Activated T-cell treated with anti-CD3 and anti-CD28 coated beads, Interleukin-2, amount 50 U/mL, for 72 hours (primary cell): ENCODE measurements around the gene ZMAT5. TPM values are rescaled to one million over a fixed set of nuclear protein-coding genes. Genes with fewer than 3 reads are reported as not detected.

Experiments
- ATAC-seq, 2 donors: fragments of 150-1000 bp; cut with Tn5 transposase; replicated peaks in 1 of 2; 2 replicates each; pipeline ENCODE4 v1.10.0; 2021; ENCODE audit warnings: moderate library complexity in 2 of 2, mild to moderate bottlenecking in 1 of 2
- DNase-seq, 2 donors: peaks; one replicate each; pipeline ENCODE4 v3.0.0; 2021 to 2022; ENCODE audit warnings: mixed read lengths in 1 of 2
- H3K27ac Mint-ChIP-seq: one replicate; pipeline ENCODE4 v1.8.0; 2022; ENCODE audit warnings: mild to moderate bottlenecking, moderate library complexity, mixed read lengths
- H3K27me3 Mint-ChIP-seq: one replicate; pipeline ENCODE4 v1.8.0; 2022; ENCODE audit warnings: low read depth, mixed read lengths
- H3K36me3 Mint-ChIP-seq, 2 donors: one replicate each; pipeline ENCODE4 v1.8.0; 2022; ENCODE audit warnings: mixed read lengths in 2 of 2, mild to moderate bottlenecking in 1 of 2; ENCODE audit not compliant: insufficient read depth in 2 of 2
- H3K4me1 Mint-ChIP-seq: one replicate; pipeline ENCODE4 v1.8.0; 2022; ENCODE audit warnings: low read depth, mixed read lengths
- H3K4me3 Mint-ChIP-seq, 2 donors: one replicate each; pipeline ENCODE4 v1.8.0; 2022; ENCODE audit warnings: mild to moderate bottlenecking in 2 of 2, mixed read lengths in 2 of 2, moderate library complexity in 2 of 2
- H3K9me3 Mint-ChIP-seq, 2 donors: one replicate each; pipeline ENCODE4 v1.8.0; 2022; ENCODE audit warnings: mixed read lengths in 2 of 2
- total RNA-seq, 2 donors: library from RNA; stranded (reverse); gene quantifications; one replicate each; pipeline ENCODE4 v1.2.3, GENCODE V29; 2022

The ZMAT5 gene
- total RNA-seq, 2 donors from 2014 or later = 29.1 to 34.4 TPM

- no peaks in the 10 kb centered on the region for H3K27me3 Mint-ChIP-seq
- H3K36me3 Mint-ChIP-seq = peaks cover 0 to 7% of the 10 kb centered on the region in 2 donors
- H3K4me1 Mint-ChIP-seq = no peaks in the 10 kb centered on the region
- H3K27ac Mint-ChIP-seq = no peak overlapping the region
- no peaks in the 10 kb centered on the region for H3K9me3 Mint-ChIP-seq
- H3K4me3 Mint-ChIP-seq = no peak overlapping the region
- ATAC-seq = no peak
- no peak for DNase-seq
These were observed 32.4 kb upstream of the ZMAT5 start for GRCh38 chr22:29799217-29799680.

GRCh38 chr22:29798801-29799200, 32.0 kb upstream of the ZMAT5 start:
- no peak overlapping the region for H3K4me3 Mint-ChIP-seq
- H3K9me3 Mint-ChIP-seq = no peaks in the 10 kb centered on the region
- no peak overlapping the region for H3K27ac Mint-ChIP-seq
- H3K27me3 Mint-ChIP-seq = no peaks in the 10 kb centered on the region
- ATAC-seq = no peak
- H3K4me1 Mint-ChIP-seq = no peaks in the 10 kb centered on the region
- DNase-seq = no peak
- peaks cover 0 to 7% of the 10 kb centered on the region in 2 donors for H3K36me3 Mint-ChIP-seq

- H3K27me3 Mint-ChIP-seq = no peaks in the 10 kb centered on the region
- H3K27ac Mint-ChIP-seq = no peak overlapping the region
- no peak for ATAC-seq
- no peak for DNase-seq
- peaks cover 0 to 7% of the 10 kb centered on the region in 2 donors for H3K36me3 Mint-ChIP-seq
- H3K9me3 Mint-ChIP-seq = no peaks in the 10 kb centered on the region
- H3K4me3 Mint-ChIP-seq = no peak overlapping the region
- no peaks in the 10 kb centered on the region for H3K4me1 Mint-ChIP-seq
These were observed 31.5 kb upstream of the ZMAT5 start for GRCh38 chr22:29798318-29798717.

- no peaks in the 10 kb centered on the region for H3K9me3 Mint-ChIP-seq
These were observed 30.5 kb upstream of the ZMAT5 start for GRCh38 chr22:29797351-29797750.

GRCh38 chr22:29795663-29796062, 28.9 kb upstream of the ZMAT5 start:
- no peaks in the 10 kb centered on the region for H3K27me3 Mint-ChIP-seq
- H3K36me3 Mint-ChIP-seq = peaks cover 0 to 8% of the 10 kb centered on the region in 2 donors
- no peak overlapping the region for H3K4me3 Mint-ChIP-seq
- no peak for ATAC-seq
- DNase-seq = no peak
- H3K9me3 Mint-ChIP-seq = no peaks in the 10 kb centered on the region
- no peaks in the 10 kb centered on the region for H3K4me1 Mint-ChIP-seq
- H3K27ac Mint-ChIP-seq = no peak overlapping the region

More at GRCh38 chr22:29797351-29797750, 30.5 kb upstream of the ZMAT5 start:
- ATAC-seq (no peak), DNase-seq (no peak)
- Mint-ChIP-seq H3K27ac (no peak overlapping the region), H3K4me3 (no peak overlapping the region), H3K4me1 (no peaks in the 10 kb centered on the region), H3K27me3 (no peaks in the 10 kb centered on the region), H3K36me3 (peaks cover 0 to 8% of the 10 kb centered on the region in 2 donors)

GRCh38 chr22:29793396-29793795, 26.6 kb upstream of the ZMAT5 start:
- H3K27me3 Mint-ChIP-seq = no peaks in the 10 kb centered on the region

GRCh38 chr22:29790061-29790460, 23.3 kb upstream of the ZMAT5 start:
- no peak for DNase-seq
- peaks cover 0 to 6% of the 10 kb centered on the region in 2 donors for H3K36me3 Mint-ChIP-seq
- H3K27ac Mint-ChIP-seq = no peak overlapping the region
- no peak overlapping the region for H3K4me3 Mint-ChIP-seq
- no peaks in the 10 kb centered on the region for H3K27me3 Mint-ChIP-seq
- no peak for ATAC-seq
- no peaks in the 10 kb centered on the region for H3K4me1 Mint-ChIP-seq
- no peaks in the 10 kb centered on the region for H3K9me3 Mint-ChIP-seq

More at GRCh38 chr22:29793396-29793795, 26.6 kb upstream of the ZMAT5 start:
- ATAC-seq (no peak), DNase-seq (no peak)
- H3K9me3 Mint-ChIP-seq = no peaks in the 10 kb centered on the region
- no peaks in the 10 kb centered on the region for H3K4me1 Mint-ChIP-seq
- H3K4me3 Mint-ChIP-seq = no peak overlapping the region
- peaks cover 0 to 11% of the 10 kb centered on the region in 2 donors for H3K36me3 Mint-ChIP-seq
- no peak overlapping the region for H3K27ac Mint-ChIP-seq

- Mint-ChIP-seq H3K27me3 (no peaks in the 10 kb centered on the region), H3K4me3 (no peak overlapping the region), H3K36me3 (peaks cover 0 to 6% of the 10 kb centered on the region in 2 donors), H3K27ac (no peak overlapping the region), H3K9me3 (no peaks in the 10 kb centered on the region), H3K4me1 (no peaks in the 10 kb centered on the region)
- ATAC-seq (no peak), DNase-seq (no peak)
These were observed 21.8 kb upstream of the ZMAT5 start for GRCh38 chr22:29788339-29789279.

- Mint-ChIP-seq H3K27me3 (no peaks in the 10 kb centered on the region), H3K36me3 (peaks cover 0 to 6% of the 10 kb centered on the region in 2 donors), H3K9me3 (no peaks in the 10 kb centered on the region), H3K4me3 (no peak overlapping the region), H3K4me1 (no peaks in the 10 kb centered on the region), H3K27ac (no peak overlapping the region)
- ATAC-seq = no peak
- DNase-seq = no peak
These were observed 20.7 kb upstream of the ZMAT5 start for GRCh38 chr22:29787371-29787980.

GRCh38 chr22:29786031-29786430, 19.2 kb upstream of the ZMAT5 start:
- no peaks in the 10 kb centered on the region for H3K9me3 Mint-ChIP-seq
- no peak for ATAC-seq
- DNase-seq = no peak

GRCh38 chr22:29784451-29785361, 17.9 kb upstream of the ZMAT5 start:
- Mint-ChIP-seq H3K4me3 (no peak overlapping the region), H3K36me3 (peaks cover 0 to 3% of the 10 kb centered on the region in 2 donors), H3K27ac (no peak overlapping the region), H3K27me3 (no peaks in the 10 kb centered on the region), H3K9me3 (no peaks in the 10 kb centered on the region), H3K4me1 (no peaks in the 10 kb centered on the region)
- ATAC-seq = no peak
- DNase-seq = no peak

More at GRCh38 chr22:29786031-29786430, 19.2 kb upstream of the ZMAT5 start:
- Mint-ChIP-seq H3K4me3 (no peak overlapping the region), H3K4me1 (no peaks in the 10 kb centered on the region), H3K27me3 (no peaks in the 10 kb centered on the region), H3K36me3 (peaks cover 0 to 3% of the 10 kb centered on the region in 2 donors), H3K27ac (no peak overlapping the region)

- ATAC-seq (no peak), DNase-seq (no peak)
- no peak overlapping the region for H3K27ac Mint-ChIP-seq
- H3K9me3 Mint-ChIP-seq = no peaks in the 10 kb centered on the region
- no peaks in the 10 kb centered on the region for H3K36me3 Mint-ChIP-seq
- no peak overlapping the region for H3K4me3 Mint-ChIP-seq
- no peaks in the 10 kb centered on the region for H3K27me3 Mint-ChIP-seq
- H3K4me1 Mint-ChIP-seq = no peaks in the 10 kb centered on the region
These were observed 15.4 kb upstream of the ZMAT5 start for GRCh38 chr22:29782061-29782845.
